ENCODE data around the gene CFAP45. TPM values are rescaled to one million over a fixed set of nuclear protein-coding genes. Genes with fewer than 3 reads are reported as not detected.

The CFAP45 gene
- total RNA-seq, 2 donors from 2014 or later, result 0.49 to 0.55 TPM

GRCh38 chr1:159851407-159851806 is 48.6 kb downstream of the CFAP45 start:
- Histone ChIP-seq H3K4me3 (ENCODE audit: low read length) (no peak overlapping the region), H3K36me3 (ENCODE audit: control insufficient read depth, insufficient read depth, low read length) (no peaks in the 10 kb centered on the region), H3K4me1 (ENCODE audit: control insufficient read depth, insufficient read depth, low read length) (peaks cover 2% of the 10 kb centered on the region), H3K27ac (ENCODE audit: low read depth, low read length) (no peak overlapping the region), H3K9ac (ENCODE audit: extremely low read depth, low read length, poor library complexity, severe bottlenecking) (no peak overlapping the region), H3K27me3 (ENCODE audit: control insufficient read depth, insufficient read depth, low read length, poor library complexity, severe bottlenecking) (peaks cover 23% of the 10 kb centered on the region), H3K9me3 (ENCODE audit: control insufficient read depth, low read length) (no peaks in the 10 kb centered on the region)
- peak; percentile 52 for TF ChIP-seq CTCF (conservative IDR thresholded peaks at IDR 0.05)
- WGBS, 2 experiments (ENCODE audit: insufficient coverage in 1 of 2, insufficient read length in 1 of 2), result 86 to 90% methylated on average over 1 of the region's 1 CpG
- DNase-seq, result no peak
- H3K4me3 Mint-ChIP-seq, result no peak overlapping the region
- no peak overlapping the region for H3K27ac Mint-ChIP-seq
- H3K9me3 Mint-ChIP-seq, result no peaks in the 10 kb centered on the region
- H3K36me3 Mint-ChIP-seq (ENCODE audit: low read depth), result no peaks in the 10 kb centered on the region
- H3K27me3 Mint-ChIP-seq (ENCODE audit: insufficient read depth), result peaks cover 39% of the 10 kb centered on the region
- H3K4me1 Mint-ChIP-seq, result peaks cover 13% of the 10 kb centered on the region

DNA sequence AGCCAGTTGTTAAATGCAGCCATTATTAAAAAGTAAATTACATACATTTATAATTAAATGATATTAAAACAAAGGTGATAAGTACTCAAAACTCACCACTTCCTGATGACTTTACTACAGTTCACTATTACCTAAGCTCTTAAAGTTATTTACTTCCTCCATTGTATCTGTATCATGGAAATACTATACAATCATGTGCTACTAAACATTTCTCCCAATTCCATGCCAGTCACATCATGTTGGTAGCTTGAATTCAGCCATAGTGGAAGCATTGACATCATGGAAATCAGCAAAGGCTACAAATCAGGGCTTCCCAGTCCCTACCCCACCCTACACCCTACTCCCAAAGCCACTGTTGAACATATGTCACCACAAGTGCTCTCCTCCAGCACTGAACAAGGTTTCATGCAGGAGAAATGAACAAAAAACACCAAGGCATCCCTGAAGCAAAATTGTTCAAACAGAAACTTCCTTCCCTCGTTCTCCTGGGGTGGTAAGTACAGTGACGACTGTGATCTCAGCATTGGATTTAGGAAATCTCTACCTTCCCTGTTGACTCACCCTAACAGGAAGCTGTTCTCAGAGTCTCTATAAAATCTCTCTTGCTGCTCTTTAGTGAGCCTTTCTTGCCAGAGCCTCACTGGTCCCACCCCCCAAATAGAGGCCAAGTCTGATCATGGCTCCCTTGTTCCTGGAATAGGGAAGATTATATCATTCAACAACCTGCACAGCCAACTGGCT is 50.2 kb downstream of the CFAP45 start:
- H3K27ac Mint-ChIP-seq, result no peak overlapping the region
- H3K4me1 ChIP-seq (ENCODE audit: control insufficient read depth, insufficient read depth, low read length), result peaks cover 2% of the 10 kb centered on the region
- H3K27me3 ChIP-seq (ENCODE audit: control insufficient read depth, insufficient read depth, low read length, poor library complexity, severe bottlenecking), result peaks cover 7% of the 10 kb centered on the region
- no peak overlapping the region for H3K27ac ChIP-seq (ENCODE audit: low read depth, low read length)
- WGBS, 2 experiments (ENCODE audit: insufficient coverage in 1 of 2, insufficient read length in 1 of 2), result 75 to 88% methylated on average over 2 of the region's 2 CpGs
- no peak for DNase-seq
- peaks cover 27% of the 10 kb centered on the region for H3K27me3 Mint-ChIP-seq (ENCODE audit: insufficient read depth)
- no peak overlapping the region for H3K4me3 ChIP-seq (ENCODE audit: low read length)
- H3K9me3 Mint-ChIP-seq, result no peaks in the 10 kb centered on the region
- no peaks in the 10 kb centered on the region for H3K36me3 ChIP-seq (ENCODE audit: control insufficient read depth, insufficient read depth, low read length)
- H3K4me1 Mint-ChIP-seq, result peaks cover 22% of the 10 kb centered on the region
- no peaks in the 10 kb centered on the region for H3K9me3 ChIP-seq (ENCODE audit: control insufficient read depth, low read length)
- no peak for TF ChIP-seq CTCF (conservative IDR thresholded peaks at IDR 0.05)
- H3K36me3 Mint-ChIP-seq (ENCODE audit: low read depth), result no peaks in the 10 kb centered on the region
- no peak overlapping the region for H3K9ac ChIP-seq (ENCODE audit: extremely low read depth, low read length, poor library complexity, severe bottlenecking)
- no peak overlapping the region for H3K4me3 Mint-ChIP-seq

- TF ChIP-seq CTCF (conservative IDR thresholded peaks at IDR 0.05), result no peak
- Histone ChIP-seq H3K9ac (ENCODE audit: extremely low read depth, low read length, poor library complexity, severe bottlenecking) (no peak overlapping the region), H3K27me3 (ENCODE audit: control insufficient read depth, insufficient read depth, low read length, poor library complexity, severe bottlenecking) (peaks cover 5% of the 10 kb centered on the region), H3K27ac (ENCODE audit: low read depth, low read length) (no peak overlapping the region), H3K4me3 (ENCODE audit: low read length) (no peak overlapping the region), H3K9me3 (ENCODE audit: control insufficient read depth, low read length) (no peaks in the 10 kb centered on the region), H3K36me3 (ENCODE audit: control insufficient read depth, insufficient read depth, low read length) (no peaks in the 10 kb centered on the region), H3K4me1 (ENCODE audit: control insufficient read depth, insufficient read depth, low read length) (peaks cover 2% of the 10 kb centered on the region)
- Mint-ChIP-seq H3K27ac (no peak overlapping the region), H3K4me3 (no peak overlapping the region), H3K27me3 (ENCODE audit: insufficient read depth) (peaks cover 36% of the 10 kb centered on the region), H3K4me1 (peaks cover 16% of the 10 kb centered on the region), H3K36me3 (ENCODE audit: low read depth) (no peaks in the 10 kb centered on the region), H3K9me3 (no peaks in the 10 kb centered on the region)
- no peak for DNase-seq
- WGBS, 2 experiments (ENCODE audit: insufficient coverage in 1 of 2, insufficient read length in 1 of 2), result 63 to 64% methylated on average over 2 to 3 of the region's 3 CpGs
Observed at GRCh38 chr1:159848326-159848725, 51.6 kb downstream of the CFAP45 start.

All from endodermal cell (in vitro differentiated cells).